Fibroblast of villous mesenchyme (primary cell): ENCODE measurements around the gene TSBP1. TPM values are rescaled to one million over a fixed set of nuclear protein-coding genes. Genes with fewer than 3 reads are reported as not detected.

Source experiments
- DNase-seq: peaks from one replicate; pipeline ENCODE4 v3.0.0-alpha.2; 2010; ENCODE audit warnings: low read depth
- H3K4me3 ChIP-seq: 2 replicates; pipeline ENCODE4 v1.5.1; 2011; ENCODE audit warnings: low read depth, mild to moderate bottlenecking, low read length
- CTCF ChIP-seq: IDR thresholded peaks from 2 replicates; pipeline ENCODE4 v1.5.1; 2012; ENCODE audit warnings: low read depth, mild to moderate bottlenecking, low read length; ENCODE audit not compliant: insufficient read depth
- total RNA-seq: library from RNA; depleted of rRNA; stranded (reverse); fragments of >200 nt; gene quantifications from 2 replicates; pipeline ENCODE4 v1.2.3, GENCODE V29; 2012

Gene TSBP1
- under 0.01 TPM in 1 of 2 replicates, not detected in the other for total RNA-seq

GRCh38 chr6:32371803-32372202 lies at the start of gene TSBP1:
TSBP1 (minus strand) TSS chr6:32371903; CDS start chr6:32371706, 197 bp downstream.
- no peak for DNase-seq
- H3K4me3 ChIP-seq = no peak within 1 kb of the TSS
- TF ChIP-seq CTCF = no peak

- TF ChIP-seq CTCF = no peak
- H3K4me3 ChIP-seq = no peak overlapping the region
- no peak for DNase-seq
These were observed 44.3 kb upstream of the TSBP1 start for GRCh38 chr6:32416036-32416435.

- DNase-seq = peak; percentile 71
- TF ChIP-seq CTCF = peak; percentile 99
- no peak overlapping the region for H3K4me3 ChIP-seq
These were observed 43.9 kb upstream of the TSBP1 start for GRCh38 chr6:32415521-32416019.

GRCh38 chr6:32413427-32414047 lies 41.8 kb upstream of the TSBP1 start:
- H3K4me3 ChIP-seq = no peak overlapping the region
- TF ChIP-seq CTCF = peak; percentile 89
- peak; percentile 76 for DNase-seq

- no peak overlapping the region for H3K4me3 ChIP-seq
- TF ChIP-seq CTCF = no peak
- DNase-seq = no peak
These were observed 40.0 kb upstream of the TSBP1 start for GRCh38 chr6:32411566-32412327.

GRCh38 chr6:32410906-32411305 lies 39.2 kb upstream of the TSBP1 start:
- no peak overlapping the region for H3K4me3 ChIP-seq
- TF ChIP-seq CTCF = no peak
- DNase-seq = no peak

GRCh38 chr6:32406857-32407256 lies 35.2 kb upstream of the TSBP1 start, which contains the start of gene BTNL2:
BTNL2 (minus strand) TSS chr6:32407181; CDS start chr6:32407123, 58 bp downstream.
- TF ChIP-seq CTCF = no peak
- DNase-seq = no peak
- no peak within 1 kb of the TSS for H3K4me3 ChIP-seq
